ENCODE measurements around the gene EPN3.

DNA sequence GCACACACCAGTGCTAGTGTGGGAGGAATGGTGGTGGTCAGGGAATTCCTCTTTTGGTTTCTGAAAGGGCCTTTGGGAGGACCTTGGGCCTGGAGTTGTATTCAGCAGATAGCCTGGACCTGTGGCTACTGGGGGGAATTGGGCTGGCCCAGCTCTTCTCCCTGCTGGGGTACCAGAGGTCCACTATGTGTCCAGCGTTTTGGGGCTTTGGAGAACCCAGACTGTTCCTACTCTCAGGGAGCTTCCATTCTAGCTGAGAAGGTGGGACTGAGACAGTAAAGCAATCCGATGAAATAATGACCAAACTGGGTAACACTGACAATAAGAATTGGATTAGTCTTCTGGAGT lies 2.4 kb downstream of the EPN3 start:
- TF ChIP-seq POLR2A (IDR thresholded peaks at IDR 0.05) (no peak), CTCF (IDR thresholded peaks at IDR 0.05) (no peak)

Measured in lower leg skin (tissue), 3 donors.